OCI-LY1 (cell line): ENCODE data around the gene TTYH3.
A peak's percentile ranks its signal among the peaks of the same experiment; 100 is the strongest.

Experiments
- H2AFZ ChIP-seq: fragments of 200-600 bp; sonication (generic), shearing (Covaris generic); 2 replicates; pipeline ENCODE4 v1.6.0; 2014; ENCODE audit warnings: antibody characterized with exemption, mild to moderate bottlenecking, low read length
- H3F3A ChIP-seq: fragments of 200-600 bp; sonication (generic), shearing (Covaris generic); 2 replicates; pipeline ENCODE4 v1.6.0; 2014; ENCODE audit warnings: mild to moderate bottlenecking, antibody characterized with exemption, low read length, moderate library complexity; ENCODE audit not compliant: insufficient read depth
- H3K27ac ChIP-seq: fragments of 200-600 bp; sonication (generic); 2 replicates; pipeline ENCODE4 v1.5.1; 2014; ENCODE audit warnings: low read length, mixed run types, mild to moderate bottlenecking, low read depth; ENCODE audit not compliant: poor library complexity, severe bottlenecking
- H3K27me3 ChIP-seq: fragments of 200-600 bp; sonication (generic); 2 replicates; pipeline ENCODE4 v1.6.0; 2014; ENCODE audit warnings: antibody characterized with exemption, mild to moderate bottlenecking, low read length, moderate library complexity; ENCODE audit not compliant: insufficient read depth
- H3K36me3 ChIP-seq: fragments of 200-600 bp; sonication (generic); 2 replicates; pipeline ENCODE4 v1.6.1; 2014; ENCODE audit warnings: mild to moderate bottlenecking, antibody characterized with exemption, low read length, moderate library complexity, mixed read lengths; ENCODE audit not compliant: insufficient read depth
- H3K4me1 ChIP-seq: fragments of 200-600 bp; sonication (generic); 2 replicates; pipeline ENCODE4 v1.5.1; 2014; ENCODE audit warnings: mild to moderate bottlenecking, low read length, moderate library complexity; ENCODE audit not compliant: insufficient read depth, severe bottlenecking
- H3K4me2 ChIP-seq: fragments of 200-600 bp; sonication (generic), shearing (Covaris generic); 2 replicates; pipeline ENCODE4 v1.6.1; 2014; ENCODE audit warnings: low read length
- H3K4me3 ChIP-seq: fragments of 200-600 bp; sonication (generic); 2 replicates; pipeline ENCODE4 v1.5.1; 2014; ENCODE audit warnings: low read length, low read depth, mild to moderate bottlenecking, mixed read lengths; ENCODE audit not compliant: poor library complexity, severe bottlenecking
- H3K79me2 ChIP-seq: fragments of 200-600 bp; shearing (Covaris generic); 2 replicates; pipeline ENCODE4 v1.6.1; 2016; ENCODE audit warnings: mixed run types, low read length, mixed read lengths; ENCODE audit not compliant: insufficient read depth
- H3K9ac ChIP-seq: fragments of 200-600 bp; sonication (generic), shearing (Covaris generic); 2 replicates; pipeline ENCODE4 v1.6.1; 2014; ENCODE audit warnings: mild to moderate bottlenecking, low read length, mixed read lengths
- H3K9me2 ChIP-seq: fragments of 200-600 bp; sonication (generic), shearing (Covaris generic); 2 replicates; pipeline ENCODE4 v1.6.1; 2014; ENCODE audit warnings: low read depth, mild to moderate bottlenecking, low read length, mixed read lengths
- H3K9me3 ChIP-seq: fragments of 200-600 bp; shearing (Covaris generic); 2 replicates; pipeline ENCODE4 v1.6.1; 2014; ENCODE audit warnings: low read length, mixed read lengths
- H4K20me1 ChIP-seq: fragments of 200-600 bp; sonication (generic), shearing (Covaris generic); 2 replicates; pipeline ENCODE4 v1.6.0; 2016; ENCODE audit warnings: mild to moderate bottlenecking, low read length; ENCODE audit not compliant: insufficient read depth
- EZH2 ChIP-seq: fragments of 200-600 bp; sonication (generic), shearing (Covaris generic); IDR thresholded peaks from 2 replicates; pipeline ENCODE4 v1.8.0; 2017; ENCODE audit warnings: borderline replicate concordance, mixed run types, mild to moderate bottlenecking, antibody characterized with exemption, low read length, moderate library complexity, mixed read lengths
- TF ChIP-seq, protein P1 (sequence below): fragments of 200-600 bp; sonication (generic), shearing (Covaris generic); IDR thresholded peaks from 2 replicates; pipeline ENCODE4 v1.5.1; 2017; ENCODE audit warnings: mild to moderate bottlenecking, antibody characterized with exemption, low read length, moderate library complexity, mixed read lengths

TTYH3 gene

GRCh38 chr7:2708547-2709310 lies 76.9 kb downstream of the TTYH3 start:
- no peak overlapping the region for H3K27ac ChIP-seq
- H4K20me1 ChIP-seq = no peaks in the 10 kb centered on the region
- H3K4me1 ChIP-seq = peaks cover 13% of the 10 kb centered on the region
- no peak overlapping the region for H3K4me3 ChIP-seq
- no peaks in the 10 kb centered on the region for H3K9me3 ChIP-seq
- no peaks in the 10 kb centered on the region for H3K36me3 ChIP-seq
- no peak for TF ChIP-seq EZH2
- no peak overlapping the region for H3K4me2 ChIP-seq
- no peaks in the 10 kb centered on the region for H3K9me2 ChIP-seq
- no peak overlapping the region for H2AFZ ChIP-seq
- no peak overlapping the region for H3K9ac ChIP-seq
- no peaks in the 10 kb centered on the region for H3K79me2 ChIP-seq
- no peaks in the 10 kb centered on the region; the same call in 1 of the 2 replicates for H3K27me3 ChIP-seq
- H3F3A ChIP-seq = no peaks in the 10 kb centered on the region

GRCh38 chr7:2709553-2710285 lies 77.9 kb downstream of the TTYH3 start:
- H3K4me2 ChIP-seq = peak overlapping the region; percentile 44
- H3K4me1 ChIP-seq = peaks cover 13% of the 10 kb centered on the region
- H2AFZ ChIP-seq = no peak overlapping the region
- no peak overlapping the region for H3K27ac ChIP-seq
- no peaks in the 10 kb centered on the region for H3K9me3 ChIP-seq
- H3K9ac ChIP-seq = no peak overlapping the region
- H3K27me3 ChIP-seq = no peaks in the 10 kb centered on the region; the same call in 1 of the 2 replicates
- peak overlapping the region; percentile 26 for H3K4me3 ChIP-seq
- no peaks in the 10 kb centered on the region for H4K20me1 ChIP-seq
- H3K79me2 ChIP-seq = no peaks in the 10 kb centered on the region
- H3K9me2 ChIP-seq = no peaks in the 10 kb centered on the region
- no peaks in the 10 kb centered on the region for H3F3A ChIP-seq
- no peaks in the 10 kb centered on the region for H3K36me3 ChIP-seq
- TF ChIP-seq, protein P1, sequence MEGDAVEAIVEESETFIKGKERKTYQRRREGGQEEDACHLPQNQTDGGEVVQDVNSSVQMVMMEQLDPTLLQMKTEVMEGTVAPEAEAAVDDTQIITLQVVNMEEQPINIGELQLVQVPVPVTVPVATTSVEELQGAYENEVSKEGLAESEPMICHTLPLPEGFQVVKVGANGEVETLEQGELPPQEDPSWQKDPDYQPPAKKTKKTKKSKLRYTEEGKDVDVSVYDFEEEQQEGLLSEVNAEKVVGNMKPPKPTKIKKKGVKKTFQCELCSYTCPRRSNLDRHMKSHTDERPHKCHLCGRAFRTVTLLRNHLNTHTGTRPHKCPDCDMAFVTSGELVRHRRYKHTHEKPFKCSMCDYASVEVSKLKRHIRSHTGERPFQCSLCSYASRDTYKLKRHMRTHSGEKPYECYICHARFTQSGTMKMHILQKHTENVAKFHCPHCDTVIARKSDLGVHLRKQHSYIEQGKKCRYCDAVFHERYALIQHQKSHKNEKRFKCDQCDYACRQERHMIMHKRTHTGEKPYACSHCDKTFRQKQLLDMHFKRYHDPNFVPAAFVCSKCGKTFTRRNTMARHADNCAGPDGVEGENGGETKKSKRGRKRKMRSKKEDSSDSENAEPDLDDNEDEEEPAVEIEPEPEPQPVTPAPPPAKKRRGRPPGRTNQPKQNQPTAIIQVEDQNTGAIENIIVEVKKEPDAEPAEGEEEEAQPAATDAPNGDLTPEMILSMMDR = peak; percentile 99
- TF ChIP-seq EZH2 = no peak

DNA sequence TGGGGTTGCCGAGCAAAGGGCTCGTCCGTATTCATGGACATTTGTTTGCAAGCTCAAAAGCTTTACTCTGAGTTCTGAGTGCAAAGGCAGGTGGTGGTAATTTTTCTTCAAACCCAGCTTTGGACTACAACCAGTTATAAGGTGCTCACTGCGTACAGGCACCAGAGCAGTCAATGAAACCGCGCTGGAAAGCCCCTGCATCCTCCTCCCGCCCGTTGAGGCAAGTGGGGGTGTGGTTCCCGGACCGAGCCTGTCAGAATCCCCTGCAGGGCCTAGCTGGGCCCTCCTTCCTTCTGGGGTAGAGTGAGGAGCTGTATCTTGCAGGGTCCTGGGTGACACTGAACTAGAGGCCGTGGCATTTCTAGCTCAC lies 78.5 kb downstream of the TTYH3 start:
- Histone ChIP-seq H3K4me3 (peak overlapping the region; percentile 26), H3K79me2 (no peaks in the 10 kb centered on the region), H3K4me1 (peaks cover 13% of the 10 kb centered on the region), H4K20me1 (no peaks in the 10 kb centered on the region), H3F3A (no peaks in the 10 kb centered on the region), H3K9ac (no peak overlapping the region), H3K36me3 (no peaks in the 10 kb centered on the region), H3K4me2 (peak overlapping the region; percentile 44), H3K27ac (no peak overlapping the region), H3K9me2 (no peaks in the 10 kb centered on the region), H3K27me3 (no peaks in the 10 kb centered on the region; the same call in 1 of the 2 replicates), H3K9me3 (no peaks in the 10 kb centered on the region), H2AFZ (no peak overlapping the region)
- TF ChIP-seq EZH2 = no peak
- TF ChIP-seq, protein P1 = no peak
